T-helper 2 cell (primary cell): ENCODE data around the gene INPP5B.

Experiments
- DNase-seq, 5 experiments: peaks; one replicate each; pipeline versions ENCODE4 v3.0.0 to v3.0.0-alpha.2; 2012 to 2022

Gene INPP5B

GRCh38 chr1:37828410-37829074, 118.3 kb downstream of the INPP5B start:
- DNase-seq: no peak

GRCh38 chr1:37825506-37825905, 121.3 kb downstream of the INPP5B start:
- DNase-seq: no peak

DNA sequence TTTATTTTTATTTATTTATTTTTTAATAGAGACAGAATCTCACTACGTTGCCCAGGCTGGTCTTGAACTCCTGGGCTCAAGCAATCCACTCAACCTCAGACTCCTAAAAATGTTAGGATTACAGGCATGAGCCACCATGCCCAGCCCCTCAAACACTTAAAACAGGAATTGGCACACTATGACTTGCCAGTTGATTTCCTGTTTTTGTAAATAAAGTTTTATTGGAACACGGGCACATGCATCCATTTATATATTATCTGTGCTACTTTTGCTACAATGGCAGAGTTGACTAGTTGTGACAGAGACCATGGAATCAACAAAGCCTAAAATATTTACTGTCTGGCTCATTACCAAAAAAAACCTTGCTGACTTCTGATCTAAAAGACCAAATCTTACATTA, 122.9 kb downstream of the INPP5B start:
- DNase-seq: no peak

GRCh38 chr1:37822906-37823815, 123.7 kb downstream of the INPP5B start:
- no peak for DNase-seq

GRCh38 chr1:37821481-37821880, 125.4 kb downstream of the INPP5B start:
- DNase-seq: no peak

DNA sequence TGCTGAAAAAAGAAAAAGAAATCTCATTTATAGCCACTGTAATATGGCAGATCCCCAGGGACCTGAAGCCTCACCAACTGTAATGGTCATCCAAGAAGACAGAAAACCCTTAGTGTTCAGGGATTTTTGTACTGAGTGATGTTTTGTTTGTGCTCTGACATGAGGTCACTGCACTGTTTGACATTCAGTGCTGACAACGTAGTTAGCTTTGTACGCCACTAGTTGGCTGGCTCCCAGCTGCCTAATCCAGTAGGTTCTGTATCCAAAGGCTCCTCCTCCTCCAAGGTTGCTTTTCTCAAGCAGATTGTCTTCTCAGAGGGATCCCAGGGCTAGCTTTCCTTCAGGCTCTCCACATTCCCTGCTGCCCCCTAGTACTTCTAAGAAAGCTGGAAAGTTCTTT, 129.4 kb downstream of the INPP5B start:
- DNase-seq: no peak

GRCh38 chr1:37814252-37814651, 132.6 kb downstream of the INPP5B start:
- no peak for DNase-seq

DNA sequence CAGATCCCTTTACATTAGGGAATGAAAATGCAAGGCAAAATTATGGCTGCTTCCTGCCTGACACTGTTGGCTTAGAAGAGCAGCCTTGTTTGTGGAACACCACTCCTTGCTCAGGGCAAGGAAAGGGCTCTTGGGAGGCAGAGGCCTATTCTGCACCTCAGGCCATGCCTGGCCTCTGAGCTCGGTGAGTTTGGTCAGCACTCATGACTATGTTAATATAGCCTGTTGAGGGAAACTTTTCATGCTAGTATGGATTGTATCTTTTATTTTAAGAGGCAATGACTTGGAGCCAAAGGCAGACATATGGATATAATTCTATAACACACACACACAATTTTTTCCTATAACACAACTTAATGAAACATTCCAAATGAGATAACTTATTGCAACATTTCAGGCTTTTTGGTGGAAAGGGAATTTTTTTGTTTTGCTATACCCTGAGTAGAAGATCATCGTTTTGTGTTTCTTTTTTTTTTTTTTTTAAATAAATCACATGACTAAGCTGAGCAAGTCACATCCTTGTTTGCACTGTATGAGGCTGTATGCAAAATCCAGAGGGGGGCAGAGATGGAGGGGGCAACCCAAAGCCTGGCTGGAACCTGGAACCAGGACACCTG, 133.2 kb downstream of the INPP5B start:
- DNase-seq: no peak

DNA sequence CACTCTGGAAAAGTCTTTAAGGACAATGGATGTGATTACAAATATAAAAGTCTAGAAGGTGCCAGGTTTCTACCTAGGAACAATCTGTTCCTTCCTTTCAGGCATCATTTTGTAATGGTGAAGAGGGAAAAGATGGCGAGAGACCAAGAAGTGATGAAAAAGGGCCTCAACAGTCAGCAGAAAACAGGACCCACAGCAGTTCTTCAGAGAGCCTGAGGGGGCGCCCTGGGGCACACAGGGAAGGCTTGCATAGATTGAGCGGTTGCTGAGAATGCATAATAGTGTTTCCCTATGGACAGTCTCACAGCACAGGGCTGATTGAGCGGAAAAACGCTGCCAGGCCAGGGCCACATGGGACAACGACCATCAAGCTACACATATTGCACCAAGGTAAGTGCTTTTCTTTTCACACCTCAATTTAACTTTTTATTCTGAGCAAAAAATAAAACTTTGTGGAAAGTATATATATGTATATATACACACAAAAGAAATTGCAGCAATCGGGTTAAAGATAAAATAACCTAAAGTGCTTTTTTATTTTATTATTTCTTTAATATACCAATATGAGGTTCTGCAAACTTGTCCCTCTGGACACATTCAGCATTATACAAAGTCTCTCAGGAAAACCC, 135.7 kb downstream of the INPP5B start:
- DNase-seq: peak; percentile 31 to 72 (median 49)
